ENCODE results near the gene NFE2L3. TPM values are rescaled to one million over a fixed set of nuclear protein-coding genes. Genes with fewer than 3 reads are reported as not detected.

NFE2L3 gene
- 3.7 TPM for total RNA-seq

GRCh38 chr7:26151953-26152781 is at the start of gene NFE2L3:
TSS of gene NFE2L3 (plus strand) at chr7:26152198. CDS start at chr7:26152499, 301 bp downstream.

GRCh38 chr7:26200444-26201246 is 48.6 kb downstream of the NFE2L3 start, which contains the start of gene HNRNPA2B1:
TSS of gene HNRNPA2B1 (minus strand) at chr7:26200746. CDS start at chr7:26200577, 169 bp downstream.

GRCh38 chr7:26201247-26202018 is 49.4 kb downstream of the NFE2L3 start, which contains the start of gene CBX3:
TSS of gene CBX3 (plus strand) at chr7:26201745. CDS start at chr7:26202999, 1,254 bp downstream.

Other genes with a start within 250 kb of the NFE2L3 start
- gene HNRNPA2B1, start 48.5 kb downstream of the NFE2L3 start, total RNA-seq = 359 TPM
- 194 TPM for gene CBX3, start 49.5 kb downstream of the NFE2L3 start, total RNA-seq
- gene SNX10, start 139.7 kb downstream of the NFE2L3 start, total RNA-seq = 28.5 TPM